ENCODE measurements around the gene TTLL5.
A peak's percentile ranks its signal among the peaks of the same experiment; 100 is the strongest.

The TTLL5 gene

DNA sequence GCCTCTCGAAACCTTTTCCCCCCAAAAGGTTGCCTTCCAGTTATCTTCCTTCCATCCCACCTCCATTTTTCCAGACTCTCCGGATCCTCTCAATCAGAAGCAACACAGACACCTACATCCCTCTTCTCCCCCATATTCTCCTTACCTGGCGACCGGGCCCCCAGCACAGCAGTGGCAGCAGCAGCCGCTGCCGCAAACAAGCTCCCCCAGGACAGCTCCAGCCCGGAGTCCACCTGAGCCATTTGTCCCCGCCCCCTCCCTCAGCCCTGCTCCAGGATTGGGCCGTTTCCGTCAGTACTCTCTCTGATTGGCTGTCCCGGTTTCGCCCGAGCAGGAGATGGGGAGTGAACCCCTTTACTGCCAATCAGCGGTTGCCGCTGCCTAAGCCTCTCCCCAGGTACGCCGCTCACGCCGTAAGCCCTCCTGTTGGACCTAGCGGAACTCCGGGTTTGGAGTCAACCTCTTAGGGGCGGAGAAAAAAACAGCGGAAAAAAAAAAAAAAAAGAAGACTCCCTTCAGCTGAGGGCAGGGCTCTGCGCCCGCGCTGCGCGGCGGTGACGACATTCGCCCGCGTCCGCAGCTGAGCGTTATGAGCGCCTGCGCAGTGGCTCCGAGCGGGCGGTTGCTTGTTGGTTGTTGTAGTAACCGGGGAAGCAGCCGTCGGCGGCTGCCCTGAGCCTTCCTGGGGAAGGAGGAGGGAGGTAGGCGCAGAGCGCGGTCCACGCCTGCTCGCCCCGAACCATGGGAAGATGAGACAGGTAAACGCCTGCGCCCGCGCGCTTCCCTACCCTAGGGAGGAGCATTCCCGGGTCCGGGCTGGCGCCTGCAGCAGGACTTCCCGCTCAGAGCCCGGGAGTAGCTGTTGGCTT is at the start of gene TTLL5, which contains the start of gene ERG28:
TTLL5 (plus strand) TSS at position 617 of the 869 bp plus-strand sequence. CDS start 1,904 bp downstream, outside the sequence.
ERG28 (minus strand) TSS at position 247 of the 869 bp plus-strand sequence. CDS start 3,374 bp downstream, outside the sequence.
- DNase-seq: peak; percentile 96

GRCh38 chr14:75612157-75612556 is 48.9 kb upstream of the TTLL5 start:
- no peak for DNase-seq

GRCh38 chr14:75614179-75614578 is 46.9 kb upstream of the TTLL5 start:
- no peak for DNase-seq

DNA sequence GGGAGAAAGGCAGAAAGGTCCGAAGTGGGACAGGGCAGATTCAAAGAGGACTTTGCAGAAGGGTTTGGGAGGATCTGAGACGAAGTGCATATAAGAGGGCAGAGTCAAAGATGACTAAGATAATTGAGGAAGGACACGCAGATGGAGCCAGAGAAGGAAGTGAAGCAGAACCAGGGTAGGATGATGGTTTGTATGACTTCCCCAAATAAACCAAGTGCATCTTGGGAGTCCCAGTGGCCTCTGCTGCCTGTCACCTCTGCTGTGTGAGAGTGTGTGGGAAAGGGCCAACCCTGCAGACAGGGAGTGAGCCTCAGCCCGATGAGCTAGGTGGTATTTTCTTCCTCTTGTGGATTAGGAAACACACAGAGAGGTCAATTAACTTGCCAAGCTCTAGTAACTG is 45.8 kb upstream of the TTLL5 start:
- DNase-seq: no peak

GRCh38 chr14:75619548-75619947 is 41.5 kb upstream of the TTLL5 start:
- DNase-seq: no peak

DNA sequence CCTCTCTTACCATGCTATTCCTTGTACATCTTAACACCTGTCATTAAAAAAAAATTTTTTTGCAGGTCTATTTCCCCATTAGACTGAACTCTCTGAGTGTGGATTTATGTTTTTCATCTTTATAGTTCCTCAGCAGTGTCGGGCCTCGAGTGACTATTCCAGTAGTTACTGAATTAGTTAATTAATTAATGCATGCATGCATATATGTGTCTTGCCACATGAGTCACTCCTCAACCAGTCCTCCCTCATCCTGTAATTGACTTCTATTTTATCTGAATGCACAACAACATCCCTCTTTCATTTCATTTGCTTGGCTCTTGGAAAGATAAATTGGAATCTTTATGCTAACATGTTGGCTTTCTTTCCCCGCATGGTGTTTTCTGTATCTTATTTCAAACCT is 36.0 kb upstream of the TTLL5 start:
- DNase-seq: no peak

DNA sequence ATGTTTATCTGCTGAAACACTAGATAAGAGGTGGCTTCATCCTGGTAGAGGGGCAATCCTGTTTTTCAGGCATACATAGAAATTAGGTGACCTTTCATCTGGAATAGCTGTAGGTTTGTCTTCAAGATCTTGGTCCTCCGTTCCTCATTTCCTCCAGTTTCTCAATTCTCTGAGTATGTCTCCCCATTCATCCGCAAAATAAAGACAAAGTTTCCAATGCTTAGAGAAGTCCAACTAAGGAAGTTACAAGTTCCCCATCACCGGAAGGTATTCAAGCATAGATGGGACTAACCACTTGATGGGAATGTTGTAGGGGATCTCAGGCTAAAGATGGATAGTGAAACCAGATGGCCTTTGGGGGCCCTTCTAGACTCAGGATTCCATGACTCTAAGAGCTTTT is 34.6 kb upstream of the TTLL5 start:
- DNase-seq: no peak

DNA sequence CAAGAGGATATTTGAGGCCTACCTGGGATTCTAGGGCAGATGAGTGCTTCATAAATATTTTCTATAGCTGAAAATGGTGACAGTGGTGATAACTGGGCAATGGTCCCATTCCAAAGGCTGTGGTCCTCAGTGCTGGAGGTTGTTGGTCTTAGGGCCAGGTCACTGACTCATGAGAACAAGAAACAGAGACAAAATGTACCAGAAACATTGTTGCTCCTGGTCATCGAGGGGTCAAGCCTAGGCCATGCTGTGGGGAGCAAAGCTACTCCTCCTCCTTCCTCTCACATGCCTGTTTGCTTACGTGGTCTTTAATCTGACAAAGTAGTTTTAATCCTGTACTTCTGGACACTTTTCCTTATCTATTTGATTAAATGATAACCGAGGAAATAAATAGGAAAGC is 34.2 kb upstream of the TTLL5 start:
- DNase-seq: no peak

- no peak for DNase-seq
Measured at GRCh38 chr14:75627406-75627805, 33.6 kb upstream of the TTLL5 start.

DNA sequence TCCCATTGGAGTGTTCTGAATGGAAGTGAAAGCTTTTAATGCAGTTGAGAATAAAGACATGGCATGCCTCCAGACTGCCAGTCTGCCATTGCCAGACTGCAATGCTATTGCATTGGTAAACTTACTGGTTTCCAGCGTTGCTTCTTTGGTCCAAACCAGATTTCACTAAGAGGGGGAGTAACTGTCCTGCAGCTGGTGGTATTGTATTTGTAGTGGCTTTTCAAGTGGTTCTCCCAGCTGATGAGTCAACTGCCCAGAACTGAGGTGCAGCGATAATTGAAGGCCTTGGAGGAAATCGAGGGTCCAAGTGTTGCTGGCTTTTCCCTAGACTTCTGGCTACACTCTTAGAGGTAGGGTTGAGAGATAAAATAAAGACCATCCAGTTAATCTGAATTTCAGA is 32.2 kb upstream of the TTLL5 start:
- no peak for DNase-seq

DNA sequence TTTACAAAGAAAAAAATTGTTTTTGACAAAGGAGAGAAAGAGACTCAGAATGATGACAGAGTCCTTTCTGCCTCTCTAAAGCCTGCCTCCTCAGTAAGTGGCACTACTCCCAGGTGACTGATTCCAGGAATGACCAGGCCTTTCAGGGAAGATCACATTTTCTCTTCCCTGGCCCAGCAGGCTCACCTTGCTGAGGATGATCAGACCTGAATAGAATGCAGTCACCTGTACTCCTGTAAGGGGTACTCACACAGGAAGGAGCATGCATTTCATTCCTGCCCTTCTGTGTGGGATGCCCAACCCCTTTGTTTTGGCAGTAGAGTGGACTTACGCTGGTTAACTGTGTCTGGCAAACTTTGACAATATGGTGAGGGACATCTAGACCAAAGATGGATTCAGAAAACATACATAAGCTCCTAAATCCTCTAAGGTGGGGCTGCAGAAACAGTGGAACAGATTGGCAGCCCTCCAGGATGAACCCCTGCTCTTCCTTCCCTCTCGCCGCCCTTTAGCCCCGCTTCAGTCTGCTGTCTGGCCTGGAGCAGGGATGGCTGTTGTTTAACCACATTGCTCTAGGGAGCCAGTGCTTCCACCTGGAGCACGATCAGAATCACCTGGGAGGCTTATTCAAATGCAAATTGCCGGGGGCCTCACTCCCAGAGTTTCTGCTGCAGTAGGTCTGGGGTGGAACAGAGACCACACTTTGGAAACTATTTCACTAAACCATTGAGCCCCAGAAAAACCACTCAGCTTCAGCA is 30.2 kb upstream of the TTLL5 start:
- no peak for DNase-seq

- DNase-seq: no peak
Measured at GRCh38 chr14:75631453-75631831, 29.6 kb upstream of the TTLL5 start.

GRCh38 chr14:75634848-75635247 is 26.2 kb upstream of the TTLL5 start:
- no peak for DNase-seq

- no peak for DNase-seq
Measured at GRCh38 chr14:75636100-75636692, 24.9 kb upstream of the TTLL5 start.

- DNase-seq: no peak
Measured at GRCh38 chr14:75640876-75641275, 20.2 kb upstream of the TTLL5 start.

DNA sequence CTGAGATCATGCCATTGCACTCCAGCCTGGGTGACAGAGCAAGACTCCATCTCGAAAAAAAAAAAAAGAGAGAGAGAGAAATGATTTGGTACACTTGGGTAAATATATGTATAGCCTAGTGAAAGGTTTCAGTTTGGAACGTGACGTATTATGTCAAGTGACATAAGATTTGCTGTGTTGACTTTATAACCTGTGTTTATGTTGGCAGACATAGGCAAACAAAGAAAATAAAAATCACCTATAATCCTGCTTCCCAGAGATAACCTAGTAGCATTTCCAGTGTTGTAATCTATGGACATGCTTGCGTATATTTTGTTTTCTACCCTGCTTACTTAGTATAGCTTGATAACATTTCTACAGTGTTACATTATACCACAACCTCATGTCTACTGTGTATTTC is 17.1 kb upstream of the TTLL5 start:
- no peak for DNase-seq

- DNase-seq: no peak
Measured at GRCh38 chr14:75645056-75645455, 16.0 kb upstream of the TTLL5 start.

GRCh38 chr14:75646762-75647161 is 14.3 kb upstream of the TTLL5 start:
- no peak for DNase-seq

- no peak for DNase-seq
Measured at GRCh38 chr14:75647640-75648039, 13.4 kb upstream of the TTLL5 start.

DNA sequence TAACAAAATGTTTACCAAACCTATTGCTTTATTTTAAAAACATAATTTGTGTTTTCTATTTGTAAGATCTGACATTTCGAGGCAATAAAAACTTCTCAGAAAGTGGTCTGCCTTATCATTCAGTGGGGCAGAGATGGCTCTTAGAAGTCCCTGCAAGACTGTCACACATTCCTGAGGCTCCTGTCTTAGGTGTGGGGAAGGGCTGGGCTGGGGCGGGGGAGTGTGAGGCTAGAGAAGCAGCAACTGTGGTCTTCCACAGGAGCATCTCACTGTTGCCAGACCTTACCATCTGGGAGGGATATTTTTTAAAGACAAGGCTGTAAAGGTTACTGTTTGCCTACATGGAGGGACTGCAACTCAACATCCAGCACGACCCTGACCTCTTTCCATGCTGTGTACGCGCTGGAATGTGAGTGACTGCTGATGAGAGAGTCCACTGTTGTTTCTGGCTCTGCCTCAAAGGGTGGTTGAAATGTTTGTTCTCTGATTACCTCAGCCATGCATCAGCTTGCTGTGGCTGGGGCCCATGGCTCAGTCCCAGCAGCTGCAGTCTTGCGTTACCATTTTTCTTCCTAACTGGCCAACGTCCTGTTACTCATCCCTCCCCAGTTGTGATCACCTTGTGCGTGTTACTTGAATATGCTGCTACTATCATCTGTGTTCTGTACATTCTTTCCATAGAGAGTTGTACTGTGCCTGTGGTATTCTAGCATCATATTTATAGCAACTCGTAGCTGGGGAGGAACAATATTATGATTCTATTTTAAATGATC is 12.8 kb upstream of the TTLL5 start:
- DNase-seq: no peak

DNA sequence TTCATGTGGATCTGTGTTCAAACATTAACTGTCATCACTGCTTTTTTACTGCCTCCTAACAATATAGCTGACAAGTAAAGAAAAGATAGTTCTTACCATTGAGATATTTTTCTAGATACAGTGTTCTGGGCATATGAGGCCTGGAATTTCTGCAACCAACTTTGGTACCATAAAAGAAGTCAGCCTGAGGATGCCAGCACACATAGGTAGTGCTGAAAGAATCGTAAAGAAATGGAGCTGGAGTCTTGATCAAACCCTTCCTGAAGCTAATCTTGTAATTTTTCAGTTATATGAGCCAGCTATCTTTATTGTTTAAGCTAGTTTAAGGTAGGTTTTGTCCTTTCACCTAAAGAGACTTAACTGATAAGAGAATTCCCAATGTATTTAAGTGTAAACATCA is 11.7 kb upstream of the TTLL5 start:
- no peak for DNase-seq

- DNase-seq: no peak
Measured at GRCh38 chr14:75649773-75650172, 11.3 kb upstream of the TTLL5 start.
